Measurements from ENCODE around the gene BRD3OS.

- no peak for TF ChIP-seq ZFX (IDR thresholded peaks at IDR 0.05)
- TF ChIP-seq CTCF (conservative IDR thresholded peaks at IDR 0.05) = no peak
These were observed 6.5 kb downstream of the BRD3OS start for GRCh38 chr9:134031783-134032182.
